GM10248 (cell line): Measurements from ENCODE around the gene INTS4.
"Not testable (repeated sequence)": the region's sequence is repeated elsewhere in the genome, so short reads cannot be mapped to it uniquely, and the experiment has no call there.

Experiments
- CTCF ChIA-PET: fragments of 300-600 bp; sonication (Branson Sonifier 250); formaldehyde crosslinking; extraction: SDS; loops from one replicate; lab custom pipeline; 2021; ENCODE audit warnings: antibody characterized with exemption; lab: Yijun Ruan, JAX
- POLR2A ChIA-PET: fragments of 350-650 bp; sonication (Branson Sonifier 250); formaldehyde crosslinking; extraction: SDS; loops from one replicate; lab custom pipeline; 2020; ENCODE audit warnings: antibody characterized with exemption; lab: Yijun Ruan, JAX
- DNase-seq: peaks from one replicate; pipeline ENCODE4 v3.0.0; 2012; ENCODE audit errors: extremely low spot score
- TF ChIP-seq, protein P1 (sequence below): IDR thresholded peaks from 2 replicates; pipeline ENCODE4 v1.5.1; 2012; ENCODE audit warnings: mild to moderate bottlenecking, low read depth; ENCODE audit errors: extremely low read depth, missing control alignments, control extremely low read depth

The INTS4 gene

DNA sequence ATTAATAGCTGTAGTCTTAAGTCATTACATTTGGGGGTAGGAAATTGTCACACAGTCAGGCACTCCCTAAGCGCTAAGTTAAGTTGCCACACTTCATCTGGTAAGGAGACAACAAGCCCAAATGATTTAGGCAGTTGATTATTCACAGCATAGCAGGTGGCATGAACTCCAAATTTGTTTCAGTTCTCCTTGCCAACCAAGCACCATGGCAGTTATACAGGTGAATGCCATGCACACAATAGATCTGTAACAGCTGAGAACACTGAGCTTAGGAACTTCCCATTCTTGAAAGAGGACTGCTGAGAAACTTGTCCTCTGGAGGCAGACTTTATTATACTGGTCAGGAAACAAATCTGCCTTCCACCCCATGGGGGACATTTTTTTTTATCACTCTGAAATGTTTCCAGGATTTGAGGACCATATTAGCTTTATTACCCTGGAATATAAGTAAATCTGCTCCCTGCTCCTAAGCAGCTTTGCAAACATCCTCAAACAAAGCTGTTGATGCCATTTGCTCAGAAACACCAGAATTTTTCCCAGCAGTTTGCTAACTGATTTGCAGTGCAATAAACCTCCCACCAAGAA is 5.1 kb upstream of the INTS4 start:
- no peak for DNase-seq
- TF ChIP-seq, protein P1, sequence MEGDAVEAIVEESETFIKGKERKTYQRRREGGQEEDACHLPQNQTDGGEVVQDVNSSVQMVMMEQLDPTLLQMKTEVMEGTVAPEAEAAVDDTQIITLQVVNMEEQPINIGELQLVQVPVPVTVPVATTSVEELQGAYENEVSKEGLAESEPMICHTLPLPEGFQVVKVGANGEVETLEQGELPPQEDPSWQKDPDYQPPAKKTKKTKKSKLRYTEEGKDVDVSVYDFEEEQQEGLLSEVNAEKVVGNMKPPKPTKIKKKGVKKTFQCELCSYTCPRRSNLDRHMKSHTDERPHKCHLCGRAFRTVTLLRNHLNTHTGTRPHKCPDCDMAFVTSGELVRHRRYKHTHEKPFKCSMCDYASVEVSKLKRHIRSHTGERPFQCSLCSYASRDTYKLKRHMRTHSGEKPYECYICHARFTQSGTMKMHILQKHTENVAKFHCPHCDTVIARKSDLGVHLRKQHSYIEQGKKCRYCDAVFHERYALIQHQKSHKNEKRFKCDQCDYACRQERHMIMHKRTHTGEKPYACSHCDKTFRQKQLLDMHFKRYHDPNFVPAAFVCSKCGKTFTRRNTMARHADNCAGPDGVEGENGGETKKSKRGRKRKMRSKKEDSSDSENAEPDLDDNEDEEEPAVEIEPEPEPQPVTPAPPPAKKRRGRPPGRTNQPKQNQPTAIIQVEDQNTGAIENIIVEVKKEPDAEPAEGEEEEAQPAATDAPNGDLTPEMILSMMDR, result no peak
- CTCF ChIA-PET, result interaction anchor here (0.7 to 3.6 kb wide), 23 partner anchors 8 to 565 kb away, joined by 3 to 16 read pairs (median 4); partner anchors contain the start of gene ALG8
- POLR2A ChIA-PET, result no interaction called here

DNA sequence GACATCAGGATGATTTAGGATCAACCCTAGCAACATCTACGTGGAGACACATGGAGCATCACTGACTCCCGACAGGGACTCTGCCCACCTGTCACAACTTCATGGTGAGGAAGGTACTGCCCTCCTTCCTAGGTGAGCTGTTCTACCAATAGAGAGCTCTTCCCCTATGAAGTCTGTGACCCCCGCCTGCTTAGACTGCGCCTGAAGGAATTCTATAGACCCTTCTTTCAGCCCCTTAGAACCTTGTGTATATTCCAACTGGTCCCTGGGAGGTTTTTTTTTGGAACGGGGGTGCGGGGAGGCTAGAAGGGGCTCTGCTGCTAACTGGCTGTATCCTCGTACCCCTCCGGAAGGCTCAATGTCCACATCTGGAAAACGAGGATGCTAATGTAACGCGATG is 566 bp downstream of the INTS4 start:
- ChIA-PET CTCF (interaction anchor here (1.0 to 1.7 kb wide), 4 partner anchors 13 to 175 kb away, joined by 3 to 8 read pairs (median 4); no protein-coding TSS in a partner anchor), POLR2A (interaction anchor here (0.7 to 2.4 kb wide), 2 partner anchors 12 to 211 kb away, joined by 6 to 17 read pairs; no protein-coding TSS in a partner anchor)
- TF ChIP-seq, protein P1, result no peak
- no peak for DNase-seq

DNA sequence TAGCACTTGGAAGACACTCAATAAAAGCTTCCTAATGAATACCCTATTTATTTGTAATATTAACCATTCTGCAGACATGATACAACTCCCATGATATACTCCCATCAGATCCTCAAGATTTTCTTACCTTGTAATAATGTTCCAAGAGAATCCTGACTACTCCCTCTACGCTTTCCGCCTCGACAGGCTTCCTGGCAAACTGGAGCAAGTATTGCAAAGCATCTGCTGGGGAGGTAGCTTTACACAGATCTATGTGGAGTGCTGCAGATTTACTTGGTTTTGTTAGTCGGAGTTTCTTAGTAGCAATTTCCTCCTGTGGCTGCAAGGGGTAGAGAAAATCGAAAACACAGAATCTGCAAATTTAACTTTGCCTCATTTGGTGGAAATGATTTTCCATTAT is 3.5 kb downstream of the INTS4 start:
- CTCF ChIA-PET, result interaction anchor here (1.2 kb wide), 1 partner anchor 9 kb away, joined by 4 read pairs; no protein-coding TSS in a partner anchor
- TF ChIP-seq, protein P1, result no peak
- POLR2A ChIA-PET, result no interaction called here
- no peak for DNase-seq

DNA sequence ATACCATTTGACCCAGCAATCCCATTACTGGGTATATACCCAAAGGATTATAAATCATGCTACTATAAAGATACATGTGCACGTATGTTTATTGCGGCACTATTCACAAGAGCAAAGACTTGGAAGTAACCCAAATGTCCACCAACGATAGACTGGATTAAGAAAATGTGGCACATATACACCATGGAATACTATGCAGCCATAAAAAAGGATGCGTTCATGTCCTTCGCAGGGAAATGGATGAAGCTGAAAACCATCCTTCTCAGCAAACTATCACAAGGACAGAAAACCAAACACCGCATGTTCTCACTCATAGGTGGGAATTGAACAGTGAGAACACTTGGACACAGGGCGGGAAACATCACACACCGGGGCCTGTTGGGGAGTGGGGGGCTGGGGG is 8.0 kb downstream of the INTS4 start:
- POLR2A ChIA-PET, DNase-seq: not testable (repeated sequence)
- CTCF ChIA-PET, result interaction anchor here (1.5 kb wide), 1 partner anchor 34 kb away, joined by 3 read pairs; no protein-coding TSS in a partner anchor

DNA sequence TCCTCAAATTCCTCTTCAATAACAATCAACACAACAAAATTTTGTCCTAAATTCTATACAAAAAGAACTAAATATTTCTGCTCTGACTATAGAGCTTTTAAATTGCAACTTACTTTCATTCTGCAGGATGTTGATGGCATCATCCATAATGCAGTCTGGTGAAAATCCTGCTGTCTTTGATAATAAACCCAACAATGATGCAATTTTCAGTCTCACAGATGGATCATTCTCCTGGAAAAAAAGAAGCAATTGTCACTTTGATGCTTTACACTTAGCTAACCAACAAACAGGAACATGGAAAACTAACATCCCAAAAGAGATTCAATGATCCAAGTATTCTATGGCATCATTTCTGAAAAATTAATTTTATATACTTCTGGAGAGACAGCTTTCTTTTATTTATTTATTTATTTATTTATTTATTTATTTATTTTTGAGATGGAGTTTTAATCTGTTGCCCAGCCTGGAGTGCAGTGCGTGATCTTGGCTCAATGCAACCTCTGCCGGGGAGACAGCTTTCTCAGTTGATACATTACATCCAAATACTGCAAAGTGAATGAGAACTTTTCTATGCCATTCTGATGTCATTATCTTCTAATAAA is 13.0 kb downstream of the INTS4 start:
- TF ChIP-seq, protein P1, result no peak
- ChIA-PET POLR2A (interaction anchor here (0.6 to 2.4 kb wide), 3 partner anchors 13 to 177 kb away, joined by 3 to 17 read pairs (median 9); partner anchors contain the start of gene INTS4), CTCF (interaction anchor here (1.2 to 4.0 kb wide), 4 partner anchors 11 to 63 kb away, joined by 3 to 15 read pairs (median 6); partner anchors contain the start of gene INTS4)
- DNase-seq, result no peak

DNA sequence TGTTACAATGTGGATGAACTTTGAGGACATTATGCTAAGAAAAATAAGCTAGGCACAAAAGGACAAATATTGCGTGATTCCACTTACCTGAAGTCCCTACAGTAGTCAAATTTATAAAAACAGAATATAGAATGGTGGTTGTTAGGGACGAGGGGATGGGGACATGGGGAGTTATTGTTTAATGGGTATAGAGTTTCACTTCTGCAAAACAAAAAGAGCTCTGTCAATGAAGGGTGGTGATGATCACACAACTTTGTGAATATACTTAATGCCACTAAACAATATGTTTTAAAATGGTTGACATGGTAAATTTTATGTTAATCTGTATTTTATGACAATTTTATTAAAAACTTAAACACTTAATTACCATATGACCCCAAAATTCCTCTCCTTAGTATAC is 26.1 kb downstream of the INTS4 start:
- DNase-seq, result peak; percentile 24
- TF ChIP-seq, protein P1, result no peak
- POLR2A ChIA-PET, result interaction anchor here (2.0 kb wide), 1 partner anchor 26 kb away, joined by 6 read pairs; the partner anchor contains the start of gene INTS4
- CTCF ChIA-PET, result interaction anchor here (2.1 kb wide), 1 partner anchor 11 kb away, joined by 6 read pairs; no protein-coding TSS in a partner anchor

DNA sequence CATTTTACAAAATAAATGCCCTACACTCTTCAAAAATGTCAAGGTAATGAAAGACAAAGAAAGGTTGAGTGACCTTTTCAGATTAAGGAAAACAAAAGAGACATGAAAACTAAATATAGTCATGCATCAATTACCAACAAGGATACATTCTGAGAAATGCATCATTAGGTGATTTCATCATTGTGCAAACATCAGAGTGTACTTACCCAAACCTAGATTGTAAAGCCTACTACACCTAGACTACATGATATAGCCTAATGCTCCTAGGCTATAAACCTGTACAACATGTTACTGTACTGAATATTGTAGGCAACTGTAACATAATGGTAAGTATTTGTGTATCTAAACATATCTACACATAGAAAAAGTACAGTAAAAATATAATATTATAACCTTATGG is 26.7 kb downstream of the INTS4 start:
- ChIA-PET CTCF (interaction anchor here (1.3 kb wide), 1 partner anchor 78 kb away, joined by 3 read pairs; no protein-coding TSS in a partner anchor), POLR2A (no interaction called here)
- DNase-seq, result no peak
- TF ChIP-seq, protein P1, result no peak
